GM12874 (cell line): ENCODE data around the gene FGA.

Experiments used
- CTCF ChIP-seq: IDR thresholded peaks from 2 replicates; pipeline ENCODE4 v1.5.1; 2011; ENCODE audit warnings: low read depth, mild to moderate bottlenecking, control low read depth, low read length, moderate library complexity; ENCODE audit not compliant: insufficient read depth

Gene FGA

DNA sequence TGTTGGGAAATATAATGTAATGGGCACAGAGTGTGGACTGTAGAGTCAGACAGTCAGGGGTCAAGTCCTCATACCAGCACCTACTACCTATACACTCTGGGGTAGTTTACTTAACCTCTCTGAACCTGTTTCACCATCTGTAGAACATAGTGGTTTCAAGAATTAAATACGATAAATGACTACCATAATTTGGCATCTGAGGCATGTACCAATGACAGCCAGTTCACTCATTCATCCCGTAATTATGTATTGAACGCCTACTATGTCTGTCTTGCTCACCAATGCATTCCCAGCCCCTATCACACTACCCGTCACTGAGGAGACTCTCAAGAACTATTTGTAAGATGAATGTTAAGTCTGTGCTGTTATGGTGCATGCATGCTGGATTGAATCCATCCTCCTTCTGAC, 29.7 kb downstream of the FGA start:
- TF ChIP-seq CTCF, result no peak

DNA sequence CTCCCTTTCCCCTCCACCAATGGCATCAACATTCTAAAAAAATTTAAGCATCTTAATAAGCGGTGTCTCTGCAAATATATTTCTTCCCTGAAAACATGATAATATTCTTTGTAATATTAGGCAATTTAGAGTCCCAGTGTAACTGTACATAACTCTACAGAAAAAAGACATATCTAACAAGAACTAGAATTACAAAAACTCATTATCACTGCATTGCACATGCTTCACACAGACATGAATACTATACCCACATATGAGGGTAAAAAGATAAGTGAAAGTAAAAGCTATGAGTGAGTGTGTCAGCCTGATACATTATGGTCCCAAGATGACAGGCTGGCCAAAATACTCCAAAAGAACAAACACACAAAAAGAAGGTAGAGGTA, 30.1 kb downstream of the FGA start:
- TF ChIP-seq CTCF, result no peak

DNA sequence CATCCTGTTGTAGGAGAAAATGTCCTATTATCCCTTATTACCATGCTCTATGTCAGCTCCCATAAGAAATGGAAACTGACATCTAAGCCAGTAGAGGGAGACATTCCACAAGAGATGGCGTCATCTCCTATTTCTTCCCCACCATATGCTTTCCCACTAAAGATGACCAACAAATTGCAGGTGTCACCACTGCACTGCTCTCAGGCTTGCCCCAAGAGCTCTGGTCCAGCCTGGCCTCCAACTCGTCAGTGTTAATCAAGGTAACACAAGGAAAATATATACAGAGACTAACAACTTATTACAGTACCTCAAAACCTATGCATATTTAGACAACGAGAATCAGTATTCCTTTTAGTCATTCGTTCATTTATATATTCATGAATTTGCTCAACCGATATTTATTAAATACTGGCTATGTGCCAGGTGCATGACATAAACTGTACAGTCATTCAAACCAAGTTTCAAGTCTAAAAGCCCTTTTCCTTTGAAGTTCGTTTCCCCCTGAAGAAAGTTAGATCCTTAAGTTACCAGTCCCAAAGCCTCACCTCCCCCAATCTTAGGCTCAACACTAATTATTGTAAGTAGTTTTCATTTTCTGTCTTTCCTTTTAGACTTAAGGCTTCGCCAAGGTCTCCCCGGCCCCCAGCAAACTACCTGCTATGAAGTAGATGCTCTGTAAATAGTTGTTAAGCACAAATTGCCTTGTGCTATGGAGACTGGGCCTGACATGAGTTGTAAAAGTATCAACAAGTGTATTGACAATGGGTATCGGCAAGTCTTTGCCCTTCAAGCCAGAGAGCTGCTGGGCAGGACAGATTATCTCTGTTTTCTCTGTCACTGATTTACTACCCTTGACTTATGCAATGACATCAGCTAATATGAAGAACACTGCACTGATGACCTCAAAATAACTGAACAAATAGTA, 30.8 kb downstream of the FGA start:
- peak; percentile 47 for TF ChIP-seq CTCF

GRCh38 chr4:154559141-154559493, 31.4 kb downstream of the FGA start:
- no peak for TF ChIP-seq CTCF

- peak; percentile 55 for TF ChIP-seq CTCF
These were observed 38.5 kb downstream of the FGA start for GRCh38 chr4:154551872-154552686.

DNA sequence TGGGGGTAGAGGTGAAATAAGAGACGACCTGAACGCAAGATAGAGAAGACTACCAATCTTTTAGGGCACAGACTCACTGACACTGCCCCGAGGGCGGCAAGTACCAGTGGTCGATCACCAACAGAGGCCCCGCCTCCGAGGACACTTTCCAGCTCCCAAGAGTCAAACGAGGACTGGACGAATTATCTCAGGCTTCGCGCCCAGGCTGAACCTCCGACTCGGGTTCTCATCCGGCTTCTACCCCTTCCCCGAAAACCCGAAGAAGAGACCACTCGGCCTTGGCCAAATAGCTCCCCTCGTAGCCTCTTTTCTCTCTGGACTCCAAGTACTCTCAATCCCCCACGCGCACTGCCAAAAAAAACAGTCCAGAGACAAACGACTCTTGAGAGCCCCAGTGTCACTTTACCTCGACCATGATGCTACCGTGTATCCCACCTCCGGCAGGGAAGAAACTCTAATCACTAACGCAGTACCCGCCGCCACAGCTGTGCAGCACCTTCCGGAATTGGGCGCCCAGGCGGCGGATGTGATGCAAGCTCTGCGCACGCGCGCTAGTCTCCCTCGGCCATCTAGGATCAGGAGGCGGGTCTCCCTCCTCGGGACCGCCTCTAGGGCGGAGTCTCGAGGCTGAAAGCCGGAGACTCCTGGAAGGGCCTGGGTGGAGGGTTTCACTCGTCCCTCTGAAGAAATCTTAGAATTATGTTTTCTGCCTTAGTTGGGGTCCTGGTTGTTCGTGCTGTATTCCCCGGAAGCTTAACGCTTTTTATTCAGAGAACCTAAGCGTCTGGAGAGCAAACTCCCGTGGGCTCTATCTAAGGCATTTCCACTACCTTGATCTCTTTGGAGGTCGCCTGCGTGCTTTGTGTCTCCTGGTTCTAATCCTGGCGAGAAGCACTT, 40.4 kb downstream of the FGA start, which contains the start of gene PLRG1:
PLRG1 (minus strand) TSS at position 507 of the 897 bp plus-strand sequence; CDS start at position 415, 92 bp downstream.
- TF ChIP-seq CTCF, result no peak
